HG02759 (cell line): ENCODE results near the gene KNG1.
"Not testable (repeated sequence)": the region's sequence is repeated elsewhere in the genome, so short reads cannot be mapped to it uniquely, and the experiment has no call there.

Experiments
- ATAC-seq: cut with Tn5 transposase; IDR thresholded peaks from one replicate; pipeline ENCODE4 v1.9.1; 2021; ENCODE audit warnings: mild to moderate bottlenecking, moderate library complexity; ENCODE audit not compliant: unreplicated experiment

The KNG1 gene

GRCh38 chr3:186708983-186709679 is 8.0 kb upstream of the KNG1 start:
- ATAC-seq, result no peak

- ATAC-seq, result not testable (repeated sequence)
These were observed 6.5 kb upstream of the KNG1 start for GRCh38 chr3:186710694-186711093.

DNA sequence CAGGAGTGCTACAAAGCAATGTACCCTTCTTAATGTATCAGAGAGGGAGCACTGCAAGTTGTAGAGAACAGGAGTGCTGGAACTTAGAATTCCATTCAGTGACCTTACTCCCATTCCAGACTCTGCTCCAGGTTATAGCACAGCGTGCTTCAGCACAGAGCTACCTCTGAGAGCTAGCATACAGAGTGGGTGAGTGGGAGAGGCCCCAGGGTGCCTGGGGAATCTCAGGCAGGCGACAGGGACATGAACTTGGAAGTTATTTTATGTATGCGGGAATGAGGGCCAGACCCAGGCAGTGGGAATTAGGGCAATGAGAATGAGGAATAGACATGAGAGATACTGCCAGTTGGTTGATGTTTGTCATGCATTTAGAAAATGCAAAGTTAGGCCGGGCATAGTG is 3.7 kb upstream of the KNG1 start:
- no peak for ATAC-seq

- ATAC-seq, result no peak
These were observed 3.0 kb downstream of the KNG1 start for GRCh38 chr3:186719945-186720739.

DNA sequence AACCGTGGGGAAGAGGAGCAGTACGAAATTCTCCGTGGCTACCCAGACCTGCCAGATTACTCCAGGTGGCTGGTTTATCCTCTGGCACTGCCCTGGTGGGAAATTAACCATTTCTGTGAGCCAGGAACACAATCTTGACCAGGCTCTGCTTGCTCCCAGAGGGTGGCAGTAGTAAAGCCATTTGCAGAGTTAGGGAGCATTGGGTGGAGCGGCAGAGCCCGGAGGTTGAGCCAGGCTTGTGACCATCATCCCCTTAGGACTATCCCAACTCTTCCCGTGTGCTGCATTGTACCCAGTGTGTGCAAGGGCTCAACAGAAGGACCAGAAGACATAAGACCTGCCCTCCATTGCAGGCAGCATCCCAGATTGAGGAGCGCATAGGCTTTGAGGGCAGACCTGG is 5.3 kb downstream of the KNG1 start:
- ATAC-seq, result no peak

DNA sequence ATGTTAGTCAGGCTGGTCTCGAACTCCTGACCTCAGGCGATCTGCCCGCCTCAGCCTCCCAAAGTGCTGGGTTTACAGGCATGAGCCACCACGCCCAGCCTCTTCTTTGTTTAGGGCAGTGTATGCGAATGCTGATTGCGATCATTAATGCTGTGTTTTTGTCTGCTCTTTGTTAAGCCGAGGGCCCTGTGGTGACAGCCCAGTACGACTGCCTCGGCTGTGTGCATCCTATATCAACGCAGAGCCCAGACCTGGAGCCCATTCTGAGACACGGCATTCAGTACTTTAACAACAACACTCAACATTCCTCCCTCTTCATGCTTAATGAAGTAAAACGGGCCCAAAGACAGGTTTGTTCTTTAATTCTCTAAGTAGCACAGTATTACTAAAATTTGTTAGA is 7.8 kb downstream of the KNG1 start:
- no peak for ATAC-seq

GRCh38 chr3:186732169-186732766 is 15.1 kb downstream of the KNG1 start:
- no peak for ATAC-seq

GRCh38 chr3:186742618-186743380 is 25.6 kb downstream of the KNG1 start:
- ATAC-seq, result no peak

DNA sequence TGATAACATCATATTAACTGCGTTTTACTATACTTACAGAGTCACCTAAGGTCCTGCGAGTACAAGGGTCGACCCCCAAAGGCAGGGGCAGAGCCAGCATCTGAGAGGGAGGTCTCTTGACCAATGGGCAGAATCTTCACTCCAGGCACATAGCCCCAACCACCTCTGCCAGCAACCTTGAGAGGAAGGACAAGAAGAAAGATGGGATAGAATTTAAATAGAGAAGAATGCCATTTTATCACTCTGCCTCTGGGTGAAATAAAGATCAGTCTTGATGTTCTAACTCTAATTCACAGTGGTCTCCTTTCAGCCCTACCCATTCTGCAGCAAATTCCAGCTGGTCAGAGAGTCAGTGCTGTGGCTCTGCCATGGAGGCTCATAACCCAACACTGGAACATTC is 26.5 kb downstream of the KNG1 start:
- no peak for ATAC-seq

- ATAC-seq, result no peak
These were observed 28.8 kb downstream of the KNG1 start for GRCh38 chr3:186746008-186746407.

DNA sequence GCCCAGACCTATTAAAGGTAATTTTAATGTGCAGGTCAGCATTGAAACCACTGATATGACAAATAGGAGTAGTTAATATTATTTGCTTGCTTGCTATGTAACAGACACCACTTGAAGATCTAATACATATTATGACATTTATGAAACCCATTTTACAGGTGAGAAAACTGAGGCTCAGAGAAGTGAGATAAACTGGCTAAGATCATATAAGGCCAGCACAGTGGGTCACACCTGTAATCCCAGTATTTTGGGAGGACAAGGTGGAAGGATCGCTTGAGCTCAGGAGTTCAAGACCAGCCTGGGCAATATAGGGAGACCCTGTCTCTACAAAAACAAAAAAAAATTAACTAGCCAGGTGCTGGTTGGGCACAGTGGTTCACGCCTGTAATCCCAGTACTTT is 33.2 kb downstream of the KNG1 start:
- no peak for ATAC-seq

DNA sequence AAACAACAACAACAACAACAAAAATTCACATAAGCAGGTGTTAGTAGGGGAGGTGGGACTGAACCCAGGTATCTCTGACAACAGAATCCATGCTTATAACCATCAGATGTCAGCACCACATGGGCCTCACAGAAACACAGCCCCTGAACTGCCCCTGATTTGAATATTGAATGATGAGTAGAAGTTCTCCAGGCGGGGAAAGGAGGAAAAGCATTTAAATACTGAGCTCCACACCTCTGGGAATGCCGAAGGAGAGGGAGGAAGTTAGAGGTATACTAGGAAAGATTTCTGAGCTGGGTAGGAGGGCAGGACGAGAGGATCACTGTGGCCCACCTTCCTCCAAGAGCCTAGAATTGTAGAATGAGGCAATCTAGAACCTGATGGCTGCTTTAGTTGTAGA is 34.3 kb downstream of the KNG1 start:
- no peak for ATAC-seq

DNA sequence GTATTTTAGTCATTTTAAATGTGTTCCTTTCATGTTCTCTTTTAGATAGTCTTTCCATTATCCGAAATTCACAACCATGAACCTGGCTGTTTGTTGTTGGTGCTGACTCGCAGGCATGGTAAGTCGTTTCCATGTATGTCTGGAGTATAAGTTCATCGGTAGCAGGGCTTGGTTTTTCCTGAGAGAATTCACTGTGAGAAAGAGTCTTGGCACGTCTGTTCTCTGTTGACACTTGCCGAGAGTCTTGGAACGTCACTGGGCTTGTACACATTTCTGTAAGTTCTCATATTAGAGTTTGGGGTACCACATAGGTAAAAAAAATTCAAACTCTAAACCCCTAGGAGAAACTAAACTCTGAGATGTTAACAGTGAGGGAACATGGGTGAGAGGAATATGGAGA is 36.8 kb downstream of the KNG1 start:
- no peak for ATAC-seq

- ATAC-seq, result no peak
These were observed 37.7 kb downstream of the KNG1 start for GRCh38 chr3:186754871-186755270.

DNA sequence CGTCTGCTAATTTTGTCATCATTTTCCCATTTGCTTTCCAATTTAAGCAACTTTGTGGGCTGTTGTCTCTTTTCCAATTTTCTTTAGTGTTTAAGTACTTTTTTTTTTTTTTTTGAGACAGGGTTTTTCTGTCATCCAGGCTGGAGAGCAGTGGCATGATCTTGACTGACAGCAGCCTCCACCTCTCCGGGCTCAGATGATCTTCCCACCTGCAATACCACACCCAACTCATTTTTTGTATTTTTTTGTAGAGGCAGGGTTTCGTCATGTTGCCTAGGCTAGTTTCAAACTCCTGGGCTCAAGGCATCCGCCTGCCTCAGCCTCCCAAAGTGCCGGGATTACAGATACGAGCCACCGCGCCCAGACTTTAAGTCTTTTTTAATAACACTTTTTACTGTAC is 40.1 kb downstream of the KNG1 start:
- ATAC-seq, result no peak

- ATAC-seq, result no peak
These were observed 40.6 kb downstream of the KNG1 start for GRCh38 chr3:186757686-186758220.

- ATAC-seq, result no peak
These were observed 42.2 kb downstream of the KNG1 start for GRCh38 chr3:186759231-186759930.

DNA sequence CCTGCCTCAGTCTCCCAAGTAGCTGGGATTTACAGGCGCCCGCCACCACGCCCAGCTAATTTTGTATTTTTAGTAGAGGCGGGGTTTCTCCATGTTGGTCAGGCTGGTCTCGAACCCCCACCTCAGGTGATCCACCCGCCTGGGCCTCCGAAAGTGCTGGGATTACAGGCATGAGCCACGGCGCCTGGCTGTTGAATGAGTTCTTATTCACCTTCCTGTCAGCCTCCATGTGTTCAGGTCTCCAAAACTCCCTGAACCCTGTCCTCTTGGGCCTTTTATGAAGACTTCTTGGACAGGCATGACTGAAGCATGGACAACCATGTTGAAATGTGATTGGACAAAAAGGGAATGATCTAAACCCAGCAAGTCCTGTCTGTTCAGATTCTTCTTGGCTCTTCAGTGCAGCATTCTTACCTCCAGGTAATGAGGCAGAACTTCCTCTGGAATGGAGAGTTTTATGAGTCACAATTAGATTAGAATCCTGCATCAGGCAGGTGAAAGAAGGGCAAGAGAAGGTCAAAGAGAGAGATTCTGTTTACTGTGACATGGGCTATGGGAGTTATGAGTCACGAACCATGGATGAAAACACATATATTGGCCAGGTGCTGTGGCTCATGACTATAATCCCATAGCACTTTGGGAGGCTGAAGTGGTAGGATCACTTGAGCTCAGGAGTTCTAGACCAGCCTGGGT is 43.1 kb downstream of the KNG1 start:
- no peak for ATAC-seq

GRCh38 chr3:186760897-186761447 is 43.8 kb downstream of the KNG1 start:
- ATAC-seq, result no peak

- peak; percentile 29 for ATAC-seq
These were observed 55.1 kb downstream of the KNG1 start for GRCh38 chr3:186772281-186772694.
